ENCODE results near the gene RASIP1.

Gene RASIP1

DNA sequence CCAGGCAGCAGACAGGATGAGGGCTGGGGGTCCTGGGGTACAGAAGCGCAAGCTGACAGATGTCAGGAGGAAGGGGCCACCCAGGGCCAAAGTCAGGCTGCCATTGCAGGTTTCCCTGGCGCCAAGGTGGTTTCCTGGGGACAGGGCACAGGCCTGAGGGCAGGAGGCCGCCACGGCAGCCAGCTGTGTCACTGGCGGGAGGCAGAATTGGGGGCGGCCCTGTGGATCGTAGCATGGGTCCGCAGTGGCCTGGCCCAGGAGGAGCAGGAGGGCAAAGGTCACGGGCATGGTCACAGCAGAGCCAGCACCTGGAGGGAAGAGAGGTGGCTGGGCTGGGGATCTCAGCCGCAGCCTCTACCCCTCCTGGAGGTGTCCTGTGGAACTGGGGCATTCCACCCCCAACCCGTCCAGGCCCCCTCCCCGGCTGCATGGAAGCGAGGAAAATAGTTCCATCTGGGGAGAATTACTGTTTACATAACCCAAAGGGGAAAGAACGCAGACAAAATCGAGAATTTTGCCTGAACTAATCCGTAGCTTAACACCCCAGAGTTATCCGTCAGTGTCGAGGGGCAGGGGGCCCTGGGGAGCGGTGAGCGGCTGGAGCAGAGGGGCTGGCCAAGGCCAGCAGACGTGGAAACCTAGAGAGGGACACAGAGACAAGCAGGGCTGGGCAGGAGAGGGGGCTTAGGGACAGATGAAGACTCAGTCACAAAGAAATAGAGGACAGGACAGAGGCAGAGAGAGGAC is 69.5 kb downstream of the RASIP1 start:
- POLR2A ChIA-PET: no interaction called here
- CTCF ChIA-PET: no interaction called here
- DNase-seq (ENCODE audit: extremely low spot score): peak; percentile 4
- TF ChIP-seq, protein P1, sequence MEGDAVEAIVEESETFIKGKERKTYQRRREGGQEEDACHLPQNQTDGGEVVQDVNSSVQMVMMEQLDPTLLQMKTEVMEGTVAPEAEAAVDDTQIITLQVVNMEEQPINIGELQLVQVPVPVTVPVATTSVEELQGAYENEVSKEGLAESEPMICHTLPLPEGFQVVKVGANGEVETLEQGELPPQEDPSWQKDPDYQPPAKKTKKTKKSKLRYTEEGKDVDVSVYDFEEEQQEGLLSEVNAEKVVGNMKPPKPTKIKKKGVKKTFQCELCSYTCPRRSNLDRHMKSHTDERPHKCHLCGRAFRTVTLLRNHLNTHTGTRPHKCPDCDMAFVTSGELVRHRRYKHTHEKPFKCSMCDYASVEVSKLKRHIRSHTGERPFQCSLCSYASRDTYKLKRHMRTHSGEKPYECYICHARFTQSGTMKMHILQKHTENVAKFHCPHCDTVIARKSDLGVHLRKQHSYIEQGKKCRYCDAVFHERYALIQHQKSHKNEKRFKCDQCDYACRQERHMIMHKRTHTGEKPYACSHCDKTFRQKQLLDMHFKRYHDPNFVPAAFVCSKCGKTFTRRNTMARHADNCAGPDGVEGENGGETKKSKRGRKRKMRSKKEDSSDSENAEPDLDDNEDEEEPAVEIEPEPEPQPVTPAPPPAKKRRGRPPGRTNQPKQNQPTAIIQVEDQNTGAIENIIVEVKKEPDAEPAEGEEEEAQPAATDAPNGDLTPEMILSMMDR (IDR thresholded peaks at IDR 0.05; ENCODE audit: control extremely low read depth, extremely low read depth, low read depth, missing control alignments): no peak
